NCI-H128 (cell line): ENCODE results near the gene MAP2K5.
"Not testable (repeated sequence)": the region's sequence is repeated elsewhere in the genome, so short reads cannot be mapped to it uniquely, and the experiment has no call there.

ENCODE experiments used
- DNase-seq: peaks from one replicate; lab custom pipeline; 2025; ENCODE audit not compliant: unreplicated experiment; lab: John Stamatoyannopoulos, UW

MAP2K5 gene

DNA sequence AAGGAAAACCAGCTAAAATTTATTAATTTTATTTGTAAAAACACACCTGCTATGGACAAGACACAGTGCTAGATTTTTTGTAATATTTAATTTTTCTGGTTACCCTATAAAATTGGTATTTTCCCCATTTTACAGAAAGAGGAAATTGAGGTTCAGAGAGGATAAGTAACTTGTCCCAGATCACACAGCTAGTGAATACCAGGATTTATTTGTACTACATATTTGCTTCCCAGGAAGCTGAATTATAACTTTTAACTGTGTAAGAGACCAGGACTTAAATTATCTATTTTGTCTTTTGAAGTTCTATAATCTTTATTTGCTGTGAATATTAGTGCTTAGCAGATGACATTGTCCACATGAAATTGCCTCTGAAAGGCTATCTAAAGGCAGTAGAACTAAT is 49.7 kb downstream of the MAP2K5 start:
- no peak for DNase-seq

DNA sequence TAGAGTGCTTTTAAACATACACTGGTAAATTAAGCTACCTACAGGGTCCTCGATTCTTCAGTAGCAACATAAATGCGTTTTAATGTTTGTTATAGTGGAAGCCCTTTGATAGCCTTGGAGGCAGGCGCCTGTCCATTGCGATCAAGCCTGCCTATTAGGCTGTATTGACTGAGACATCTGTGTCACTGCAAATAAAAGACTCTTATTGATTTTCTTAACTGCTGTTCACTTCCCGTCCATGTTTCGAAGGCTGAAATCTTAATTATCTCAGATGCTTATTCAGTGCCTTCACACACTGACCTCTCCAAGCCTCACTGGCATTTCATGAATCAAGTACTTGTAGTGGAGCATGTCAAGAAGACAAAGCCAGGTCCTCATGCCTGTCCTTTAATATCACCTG is 51.1 kb downstream of the MAP2K5 start:
- DNase-seq: no peak

DNA sequence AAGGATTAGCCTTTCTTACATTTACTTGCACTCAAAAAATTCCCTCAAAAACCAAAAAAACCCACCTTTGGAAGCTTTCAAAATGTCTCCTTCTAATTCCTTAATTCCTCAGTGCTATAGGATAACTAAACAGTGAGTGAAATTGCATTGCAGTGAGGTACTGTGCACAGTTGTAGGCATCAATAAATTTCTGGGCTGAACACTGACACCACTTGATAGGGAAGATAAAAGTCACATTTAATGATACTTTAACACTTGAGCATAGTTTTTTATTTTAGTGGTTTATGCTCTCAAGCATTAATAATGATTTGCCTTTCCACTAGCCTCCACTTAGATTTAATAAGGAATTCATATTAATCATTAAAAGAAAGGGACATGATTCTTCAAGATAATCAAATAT is 52.3 kb downstream of the MAP2K5 start:
- DNase-seq: no peak

DNA sequence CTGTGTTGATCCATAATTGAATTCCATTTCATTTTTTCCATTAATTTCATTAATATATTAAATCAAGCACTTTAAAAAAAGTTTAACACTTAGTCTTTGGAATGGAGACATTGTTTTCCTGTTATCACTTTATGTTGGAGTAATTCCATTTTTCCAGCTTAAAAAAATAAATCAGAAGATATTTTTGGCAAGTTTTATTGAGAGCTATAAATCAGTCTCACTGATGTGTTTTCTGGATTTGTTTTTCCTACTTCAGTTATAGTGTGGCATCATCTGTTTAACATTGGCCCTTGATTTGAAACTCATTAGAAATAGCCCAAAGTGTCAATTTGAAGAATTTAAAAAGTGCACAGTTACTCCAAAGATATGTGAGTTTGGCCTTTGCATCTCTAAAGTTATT is 53.1 kb downstream of the MAP2K5 start:
- DNase-seq: no peak

DNA sequence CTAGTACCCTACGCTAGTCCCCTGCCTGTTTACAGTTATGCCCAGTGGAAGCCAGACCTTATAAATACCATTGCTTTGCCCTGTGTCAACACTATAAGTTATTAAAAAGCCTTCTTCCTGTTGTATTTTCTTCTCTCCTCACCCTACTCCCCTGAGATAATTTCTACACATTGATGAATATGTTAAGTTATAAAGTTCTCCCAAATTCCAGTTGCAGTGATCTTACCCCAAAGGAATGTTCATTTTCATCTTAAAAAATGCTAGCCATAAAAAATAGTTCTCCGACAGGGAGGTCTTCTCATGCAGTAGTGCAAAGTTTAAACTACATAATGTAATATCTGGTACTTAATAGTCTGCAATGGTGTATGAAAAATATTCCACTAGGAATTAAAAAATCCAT is 58.6 kb downstream of the MAP2K5 start:
- DNase-seq: no peak

DNA sequence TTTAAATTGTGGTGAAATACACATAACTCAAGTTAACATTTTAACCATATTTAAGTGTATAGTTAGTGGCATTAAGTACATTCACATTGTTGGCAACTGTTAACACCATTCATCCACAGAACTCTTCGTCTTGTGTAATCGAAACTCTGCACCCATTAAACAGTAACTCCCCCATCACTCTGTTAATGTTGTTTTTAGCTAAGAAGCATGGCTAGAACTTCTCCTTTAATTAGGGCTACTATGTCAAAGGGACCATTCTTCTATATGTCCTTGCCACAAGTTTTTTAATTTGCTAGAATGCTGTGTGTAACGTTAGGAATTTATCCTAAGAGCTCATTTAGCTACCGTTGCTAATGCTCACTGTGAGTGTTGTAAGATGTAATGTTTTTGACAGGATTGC is 60.6 kb downstream of the MAP2K5 start:
- DNase-seq: no peak

DNA sequence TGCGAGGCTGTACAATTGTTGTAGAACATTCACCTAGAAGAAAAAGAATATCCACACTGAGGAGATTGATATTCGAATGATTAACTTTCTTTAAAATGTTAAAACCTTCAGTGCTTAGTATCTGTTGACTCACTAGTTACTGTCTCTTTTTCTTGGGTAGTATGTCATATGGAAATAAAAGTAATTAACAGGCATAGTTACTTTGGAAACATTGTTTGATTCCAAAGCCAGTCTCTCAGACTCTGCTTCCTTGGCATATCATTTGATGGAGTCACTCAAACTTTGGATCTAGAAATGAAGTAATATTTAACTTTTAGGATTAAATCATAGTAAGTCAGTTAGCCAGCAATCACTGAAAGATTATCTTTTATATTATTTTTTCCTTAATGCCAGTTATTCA is 63.4 kb downstream of the MAP2K5 start:
- DNase-seq: no peak

DNA sequence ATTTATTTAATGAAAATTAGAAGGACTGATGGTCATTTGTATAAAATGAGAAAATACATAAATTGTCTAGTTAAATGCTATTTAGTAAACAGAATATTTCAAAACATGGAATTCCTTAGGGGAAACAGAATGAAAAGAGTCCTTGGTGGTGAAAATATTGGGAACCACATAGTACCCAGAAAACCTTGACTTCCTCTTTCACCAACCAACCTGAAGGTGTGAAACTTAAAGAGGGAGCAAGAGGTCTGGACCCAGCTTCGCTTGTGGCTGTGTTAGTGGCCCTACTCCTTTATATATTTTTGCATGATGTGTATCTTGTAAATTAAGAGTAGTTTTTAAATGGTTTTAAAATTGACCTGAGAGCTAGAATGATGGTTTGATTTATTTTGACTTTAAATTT is 64.2 kb downstream of the MAP2K5 start:
- DNase-seq: no peak

DNA sequence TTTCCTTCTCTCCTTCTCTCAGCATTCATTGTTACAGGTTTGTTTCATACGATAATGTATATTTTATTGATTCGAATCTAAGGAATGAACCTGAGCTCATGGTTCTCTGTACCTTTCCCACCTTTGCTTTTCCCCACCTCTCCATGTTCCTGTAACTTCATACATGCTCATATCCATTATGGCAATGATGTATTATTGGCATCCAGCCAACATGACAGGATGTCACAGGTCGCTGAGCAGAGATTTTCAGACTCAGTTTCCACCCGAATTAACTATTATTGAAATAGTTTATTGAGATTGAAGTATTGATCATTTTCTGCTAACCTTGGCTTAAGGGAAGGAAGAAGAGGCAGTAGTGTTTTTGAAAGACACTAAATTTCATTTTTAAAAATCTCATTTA is 64.8 kb downstream of the MAP2K5 start:
- DNase-seq: no peak

DNA sequence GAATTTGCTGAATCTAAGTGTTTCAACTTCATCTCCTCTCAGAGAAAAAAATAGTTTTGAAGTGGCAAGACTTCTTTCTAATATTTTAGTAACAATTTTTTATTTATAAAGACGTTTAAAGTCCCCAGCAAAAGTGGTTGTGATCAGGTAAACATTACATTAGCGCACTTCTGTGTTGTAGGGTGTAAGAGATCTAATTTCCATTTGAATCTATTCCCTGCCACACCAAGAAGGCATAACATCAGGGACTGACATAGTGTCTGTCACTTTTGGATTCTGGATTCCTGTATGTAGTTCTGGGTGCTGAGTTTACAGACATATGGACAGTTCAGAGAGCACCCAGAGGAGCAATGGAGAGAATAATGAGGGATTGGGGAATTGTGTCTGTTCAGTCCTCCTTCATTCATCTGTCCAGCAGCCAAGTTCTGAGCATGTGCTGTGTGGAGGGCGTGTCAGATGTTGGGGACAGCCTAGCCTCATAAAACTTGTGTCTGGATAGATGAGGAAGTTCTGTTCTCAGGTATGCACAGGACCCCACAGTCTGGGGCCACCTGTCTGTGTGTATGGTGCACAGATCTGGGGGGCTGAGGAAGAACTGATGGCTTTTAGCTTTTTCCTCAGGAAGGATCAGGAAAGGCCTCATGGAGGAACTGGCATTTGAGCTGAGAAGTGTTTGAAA is 65.6 kb downstream of the MAP2K5 start:
- DNase-seq: no peak

DNA sequence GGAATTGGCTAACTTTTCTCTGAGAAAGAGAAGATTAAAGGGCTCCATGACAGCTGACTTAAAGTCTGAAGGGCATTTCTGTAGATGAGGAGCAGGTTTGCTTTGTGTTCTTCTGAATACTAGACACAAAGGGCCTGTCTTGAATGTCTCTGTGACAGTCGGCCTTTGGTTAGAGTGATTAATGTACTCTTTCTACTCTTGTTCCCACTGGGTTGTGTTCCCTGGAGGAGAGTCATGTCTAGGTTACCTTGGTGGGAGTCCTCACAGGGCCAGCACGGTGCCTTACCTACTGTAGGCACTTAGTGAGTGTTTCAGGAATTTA is 66.1 kb downstream of the MAP2K5 start:
- DNase-seq: no peak

DNA sequence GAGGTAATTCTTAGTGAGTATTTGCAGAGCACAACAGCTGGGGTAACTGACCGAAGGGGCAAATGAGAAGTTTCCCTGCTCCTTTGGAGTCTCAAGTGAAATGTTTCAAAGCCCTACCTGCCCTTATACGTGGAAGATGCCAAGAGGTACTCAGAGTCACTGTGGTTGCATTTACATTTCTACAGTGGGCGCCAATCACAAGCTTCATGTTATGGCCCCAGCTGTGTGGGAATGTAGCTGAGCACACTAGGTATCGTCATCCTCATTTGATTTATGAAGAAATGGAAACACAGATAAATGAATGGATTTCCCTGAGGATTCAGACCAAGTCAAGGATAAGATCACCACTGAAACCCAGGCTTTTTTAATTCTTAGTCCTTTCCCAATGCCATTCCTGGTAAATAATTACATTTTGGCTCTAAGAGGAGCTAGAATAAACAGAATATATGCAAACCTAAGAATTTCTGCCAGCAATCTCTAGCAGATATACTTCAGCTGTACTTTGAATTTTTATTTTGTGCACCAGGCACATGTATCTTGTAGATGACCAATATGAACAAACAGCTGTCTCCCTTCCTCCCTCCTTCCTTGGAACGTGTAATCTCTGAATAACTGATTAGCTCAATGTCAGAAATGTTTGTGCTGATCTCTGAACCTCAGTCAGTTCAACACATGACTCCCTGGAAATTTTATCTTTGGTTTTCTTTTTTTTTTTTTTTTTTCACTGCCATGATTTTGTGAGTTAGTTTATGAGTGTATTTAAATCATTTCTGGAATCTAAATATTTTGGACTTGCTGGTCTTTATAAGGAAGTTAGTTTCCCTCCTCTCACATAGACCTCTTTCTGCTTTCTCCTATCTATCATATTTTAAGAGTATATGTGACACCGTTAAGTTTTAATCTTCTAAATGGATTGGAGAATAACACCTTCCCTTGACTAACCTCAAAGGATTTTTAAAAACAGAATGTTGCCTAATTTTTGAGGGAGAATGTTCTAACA is 69.2 kb downstream of the MAP2K5 start:
- no peak for DNase-seq

DNA sequence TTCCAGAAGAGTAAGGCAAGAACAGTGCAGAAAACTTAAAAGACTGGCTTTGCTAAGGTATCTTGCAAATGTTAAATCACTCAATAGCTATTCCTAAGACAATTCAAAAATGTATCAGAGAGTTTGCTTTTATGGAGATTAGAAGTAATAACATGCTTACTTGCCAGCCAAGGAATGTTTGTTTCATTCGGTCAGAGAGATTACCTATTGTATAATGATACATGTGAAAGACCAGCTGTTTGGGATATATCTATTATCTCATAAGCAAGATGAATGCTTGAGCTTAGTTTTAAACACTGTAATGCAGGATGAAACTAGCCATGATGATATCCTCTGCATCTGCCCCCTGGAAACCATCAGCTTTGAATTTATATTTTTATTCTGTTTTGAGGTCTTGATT is 70.7 kb downstream of the MAP2K5 start:
- DNase-seq: no peak

DNA sequence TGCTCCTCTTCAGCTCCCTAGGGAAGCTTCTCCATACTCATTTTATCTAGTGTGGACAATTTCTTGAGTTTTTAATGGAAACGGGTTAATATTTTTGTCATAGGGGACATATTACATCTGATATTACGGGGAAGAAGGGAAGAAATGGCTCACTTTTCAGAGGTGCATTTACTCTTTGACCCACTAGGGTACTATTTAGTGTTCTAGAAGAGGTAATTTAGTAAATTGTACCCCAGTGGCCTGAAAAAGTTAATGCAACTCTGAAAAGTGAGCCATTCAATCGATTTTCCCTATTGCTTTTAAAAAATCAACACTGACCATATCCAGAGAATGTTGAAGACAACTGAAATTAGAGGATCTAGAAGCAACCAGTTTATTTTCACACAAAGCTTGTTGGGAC is 71.2 kb downstream of the MAP2K5 start:
- no peak for DNase-seq

DNA sequence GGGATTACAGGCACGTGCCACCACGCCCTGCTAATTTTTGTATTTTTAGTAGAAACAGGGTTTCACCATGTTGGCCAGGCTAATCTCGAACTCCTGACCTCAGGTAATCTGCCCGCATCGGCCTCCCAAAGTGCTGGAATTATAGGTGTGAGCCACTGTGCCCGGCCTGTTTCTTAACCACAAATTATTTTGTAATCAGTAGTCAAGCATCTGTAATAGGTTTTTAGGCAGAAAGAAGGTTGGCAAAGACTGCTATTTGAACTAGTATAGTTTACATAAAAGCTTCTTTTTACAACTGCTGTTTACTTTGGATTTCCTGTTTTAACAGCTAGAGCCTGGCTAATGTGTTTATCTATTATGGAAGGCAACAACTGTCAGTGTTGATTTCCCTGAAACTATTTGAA is 72.6 kb downstream of the MAP2K5 start:
- DNase-seq: not testable (repeated sequence)

DNA sequence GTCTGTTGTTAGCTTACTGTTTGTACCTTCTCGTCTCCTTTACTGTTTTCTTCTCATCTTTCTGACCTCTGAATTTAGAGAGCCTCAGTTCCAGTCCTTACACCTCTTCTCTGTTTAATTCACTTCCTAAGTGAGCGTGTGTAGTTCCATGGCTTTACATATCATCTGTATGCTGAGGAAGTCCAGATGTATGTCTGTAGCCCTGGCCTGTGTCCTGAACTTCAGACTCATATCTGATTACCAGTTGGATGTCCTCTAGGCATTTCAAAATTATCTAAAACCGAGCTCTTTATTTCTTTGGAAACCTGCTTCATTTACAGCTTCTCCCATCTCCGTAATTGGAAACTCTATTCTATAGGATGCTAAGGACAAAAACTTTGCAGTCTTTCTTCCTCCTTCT is 75.8 kb downstream of the MAP2K5 start:
- no peak for DNase-seq

DNA sequence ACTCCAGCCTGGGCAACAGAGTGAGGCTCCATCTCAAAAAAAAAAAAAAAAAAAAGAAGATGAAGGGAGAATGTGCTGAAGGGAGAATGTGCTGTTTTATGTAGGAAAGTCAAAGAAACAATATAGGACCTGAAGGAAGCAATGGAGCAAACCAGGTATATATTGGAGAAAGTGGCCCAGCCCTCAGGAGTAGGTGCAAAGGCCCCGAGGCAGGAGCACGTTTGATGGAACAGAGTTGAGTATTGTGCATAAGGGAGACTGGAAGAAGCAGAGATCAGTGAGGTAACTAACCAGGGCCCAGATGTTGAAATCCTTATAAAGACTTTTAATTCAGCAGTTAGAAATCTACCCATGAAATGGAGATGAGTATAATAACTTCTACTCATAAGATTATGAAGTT is 79.6 kb downstream of the MAP2K5 start:
- DNase-seq: no peak

DNA sequence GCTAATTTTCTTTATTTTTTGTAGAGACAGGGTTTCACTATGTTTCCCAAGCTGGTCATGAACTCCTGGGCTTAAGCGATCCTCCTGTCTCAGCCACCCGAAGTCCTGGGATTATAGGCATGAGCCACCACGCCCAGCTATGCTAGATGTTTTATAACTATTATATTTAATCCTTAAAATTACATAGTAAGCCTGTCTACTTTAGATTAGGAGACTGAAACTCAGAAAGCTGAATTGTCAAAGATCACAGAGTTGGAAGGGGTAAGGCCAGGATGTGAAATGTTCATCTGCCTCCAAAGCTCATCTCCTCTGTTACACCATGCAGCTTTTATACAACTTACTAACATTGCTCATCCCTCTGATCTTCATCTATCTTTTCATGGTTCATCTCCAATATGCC is 89.8 kb downstream of the MAP2K5 start:
- DNase-seq: no peak

DNA sequence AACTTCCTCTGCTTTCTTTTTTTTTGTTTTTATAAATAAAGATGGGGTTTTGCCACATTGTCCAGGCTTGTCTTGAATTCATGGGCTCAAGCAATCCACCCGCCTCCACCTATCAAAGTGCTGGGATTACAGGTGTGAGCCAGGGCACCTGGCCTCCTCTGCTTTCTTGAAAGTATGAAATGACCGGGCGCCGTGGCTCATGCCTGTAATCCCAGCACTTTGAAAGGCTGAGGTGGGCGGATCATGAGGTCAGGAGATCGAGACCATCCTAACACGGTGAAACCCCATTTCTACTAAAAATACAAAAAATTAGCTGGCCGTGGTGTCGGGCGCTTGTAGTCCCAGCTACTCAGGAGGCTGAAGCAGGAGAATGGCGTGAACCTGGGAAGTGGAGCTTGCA is 93.4 kb downstream of the MAP2K5 start:
- DNase-seq: not testable (repeated sequence)

DNA sequence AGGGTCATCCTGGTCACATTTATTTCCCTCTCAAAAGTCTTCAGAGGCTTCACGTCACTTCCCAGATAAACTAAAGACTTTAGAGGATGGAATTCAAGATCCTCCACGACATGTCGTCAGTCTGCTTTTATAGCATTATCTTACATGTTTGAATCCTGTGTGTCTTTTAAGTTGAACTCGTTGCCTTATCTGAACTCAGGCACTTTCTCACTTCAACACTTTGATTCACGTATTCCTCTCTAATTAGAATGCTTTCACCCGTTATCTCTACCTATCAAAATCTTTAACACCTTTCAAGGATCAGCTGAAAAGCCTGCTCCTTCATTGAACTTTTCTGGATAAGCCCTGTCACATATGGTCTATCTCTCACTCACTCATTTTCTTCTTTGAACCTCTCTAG is 97.1 kb downstream of the MAP2K5 start:
- DNase-seq: no peak

DNA sequence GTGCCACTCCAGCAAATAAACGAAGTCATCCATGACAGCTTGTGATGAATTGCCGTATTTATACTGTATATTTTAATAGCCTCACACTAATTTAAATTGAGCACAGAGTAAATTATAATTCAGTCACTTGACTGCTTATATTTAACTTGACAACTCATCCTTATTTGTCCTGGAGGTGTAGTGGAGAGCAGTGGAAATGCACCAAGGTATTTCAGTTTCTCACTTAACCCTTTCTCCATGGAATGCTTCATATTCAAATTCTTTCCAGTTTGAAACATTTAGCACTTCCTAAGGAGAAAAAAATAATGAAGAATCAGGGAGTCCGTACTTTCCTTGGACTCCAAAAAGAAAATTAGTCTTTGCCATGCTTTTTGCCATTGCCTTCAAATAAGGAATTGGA is 99.0 kb downstream of the MAP2K5 start:
- DNase-seq: no peak

DNA sequence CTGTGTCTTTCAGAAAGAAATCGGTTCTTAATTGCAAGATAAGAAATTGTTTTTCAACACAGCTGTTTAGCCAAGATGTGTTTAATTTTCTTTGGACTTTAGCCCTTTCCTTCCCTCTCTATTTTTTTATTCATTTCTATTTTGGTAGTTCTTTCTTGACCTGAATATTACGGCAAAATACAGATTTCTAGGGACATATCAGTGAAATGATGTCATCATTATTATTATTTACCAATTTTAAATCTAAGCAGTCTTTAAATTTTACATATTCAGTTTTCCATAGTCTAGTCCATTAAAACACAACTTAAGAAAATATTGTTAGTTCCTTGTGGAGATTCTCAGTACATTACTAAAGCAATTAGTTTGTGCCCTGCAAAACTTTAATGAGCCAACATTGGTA is 104.3 kb downstream of the MAP2K5 start:
- no peak for DNase-seq

DNA sequence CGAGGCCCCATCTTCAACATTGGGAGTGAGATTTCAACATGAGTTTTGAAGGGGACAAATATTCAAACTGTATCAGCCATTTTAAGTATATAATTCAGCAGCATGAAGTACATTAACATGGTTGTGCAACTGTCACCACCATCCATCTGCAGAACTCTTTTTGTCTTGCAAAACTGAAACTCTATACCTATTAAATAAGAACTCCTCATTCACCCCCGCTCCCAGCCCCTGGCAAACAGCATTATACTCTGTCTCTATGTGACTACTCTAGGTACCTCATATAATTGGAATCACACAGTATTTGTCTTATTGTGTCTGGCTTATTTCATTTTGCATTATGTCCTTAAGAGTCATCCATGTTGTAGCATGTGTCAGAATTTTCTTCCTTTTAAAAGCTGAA is 110.1 kb downstream of the MAP2K5 start:
- DNase-seq: no peak
